SKM-1 treated with dmso at 0.1 percent for 144 hours (cell line): ENCODE measurements around the gene TMPRSS6.
A peak's percentile ranks its signal among the peaks of the same experiment; 100 is the strongest.

Experiments
- DNase-seq: peaks from one replicate; lab custom pipeline; 2025; ENCODE audit not compliant: unreplicated experiment; lab: John Stamatoyannopoulos, UW

The TMPRSS6 gene

DNA sequence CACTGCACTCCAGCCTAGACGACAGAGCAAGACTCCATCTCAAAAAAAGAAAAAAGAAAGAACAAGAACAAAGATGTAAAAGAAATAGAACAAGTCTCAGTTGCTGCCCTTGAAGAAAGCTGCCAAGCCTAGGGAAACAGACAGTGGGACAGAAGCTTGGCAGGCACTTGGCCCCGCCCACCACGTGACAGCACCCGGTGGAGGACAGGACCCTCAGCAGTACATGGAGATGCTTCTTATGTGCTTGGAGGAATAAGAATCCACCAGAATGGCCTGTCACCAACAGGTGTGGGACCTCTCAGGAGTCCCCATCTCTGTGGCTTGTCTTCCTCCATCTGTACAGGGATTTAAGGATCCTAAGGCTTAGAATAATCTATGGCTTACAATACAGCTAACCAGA lies 7.6 kb upstream of the TMPRSS6 start:
- no peak for DNase-seq

DNA sequence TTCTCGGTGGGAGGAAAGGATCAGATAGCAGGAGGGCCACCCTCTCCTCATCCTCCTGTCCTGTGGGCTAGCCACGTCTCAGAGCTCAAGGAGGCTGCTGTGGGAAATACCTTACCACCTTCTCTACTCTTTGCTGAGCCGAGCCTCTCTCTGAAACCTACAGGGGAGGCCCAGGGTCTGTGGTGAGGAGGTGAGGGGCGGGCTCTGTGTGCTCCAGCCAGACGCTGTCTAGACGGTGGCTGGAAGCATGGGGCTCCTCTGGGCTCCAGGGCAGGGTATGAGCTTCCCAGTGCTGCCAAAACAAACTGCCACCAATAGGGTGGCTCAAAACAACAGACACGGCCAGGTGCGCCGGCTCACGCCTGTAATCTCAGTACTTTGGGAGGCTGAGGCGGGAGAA lies 5.5 kb upstream of the TMPRSS6 start:
- no peak for DNase-seq

DNA sequence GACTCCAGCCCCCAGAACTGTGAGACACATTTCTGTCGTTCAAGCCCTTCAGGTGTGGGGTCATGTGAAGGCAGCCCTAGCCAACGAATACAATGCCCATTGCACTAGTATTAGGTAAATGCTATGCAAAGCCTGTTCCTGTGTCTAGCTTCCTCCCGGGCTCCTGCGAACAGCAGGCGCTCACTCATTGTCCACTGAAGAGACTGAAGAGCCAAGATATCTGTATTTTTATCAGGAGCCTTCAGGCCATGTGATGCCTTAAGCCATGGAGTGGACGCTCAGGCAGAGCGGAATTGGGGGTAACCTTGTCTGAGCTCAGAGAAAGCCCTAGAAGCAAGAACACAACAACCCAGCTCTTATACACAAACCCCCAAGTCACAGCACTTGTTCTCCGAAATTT lies 4.2 kb upstream of the TMPRSS6 start:
- DNase-seq, result no peak

DNA sequence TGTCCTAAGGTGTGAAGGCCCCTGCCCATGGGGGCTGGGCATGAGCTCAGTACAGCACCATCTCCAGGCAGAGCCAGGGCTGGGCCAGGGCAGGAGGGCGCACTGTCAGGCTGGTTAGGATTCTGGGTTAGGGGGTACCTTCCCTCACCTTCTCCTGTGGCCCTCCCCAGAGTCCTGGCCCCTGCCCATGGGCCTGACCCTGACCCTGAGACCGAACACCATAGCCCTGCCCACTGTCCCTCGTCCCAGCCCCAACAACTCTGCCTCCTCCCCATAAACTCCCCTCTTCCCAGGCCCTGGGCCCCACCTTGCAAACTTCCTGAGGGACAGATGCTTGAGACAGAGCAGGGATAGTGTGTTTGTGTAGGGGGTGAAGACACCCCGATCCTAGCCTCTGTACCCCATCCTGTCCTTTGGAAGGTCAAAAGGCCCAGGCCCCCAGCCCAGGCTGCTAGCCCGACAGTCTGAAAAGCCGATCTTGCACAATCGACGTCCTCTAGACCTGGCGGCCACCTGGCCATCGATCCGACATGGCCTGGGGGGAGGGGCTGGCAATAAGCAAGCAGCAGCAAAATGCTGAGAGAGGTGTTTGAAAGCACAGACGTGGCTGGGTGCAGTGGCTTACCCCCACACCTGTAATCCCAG lies 2.7 kb upstream of the TMPRSS6 start:
- no peak for DNase-seq

DNA sequence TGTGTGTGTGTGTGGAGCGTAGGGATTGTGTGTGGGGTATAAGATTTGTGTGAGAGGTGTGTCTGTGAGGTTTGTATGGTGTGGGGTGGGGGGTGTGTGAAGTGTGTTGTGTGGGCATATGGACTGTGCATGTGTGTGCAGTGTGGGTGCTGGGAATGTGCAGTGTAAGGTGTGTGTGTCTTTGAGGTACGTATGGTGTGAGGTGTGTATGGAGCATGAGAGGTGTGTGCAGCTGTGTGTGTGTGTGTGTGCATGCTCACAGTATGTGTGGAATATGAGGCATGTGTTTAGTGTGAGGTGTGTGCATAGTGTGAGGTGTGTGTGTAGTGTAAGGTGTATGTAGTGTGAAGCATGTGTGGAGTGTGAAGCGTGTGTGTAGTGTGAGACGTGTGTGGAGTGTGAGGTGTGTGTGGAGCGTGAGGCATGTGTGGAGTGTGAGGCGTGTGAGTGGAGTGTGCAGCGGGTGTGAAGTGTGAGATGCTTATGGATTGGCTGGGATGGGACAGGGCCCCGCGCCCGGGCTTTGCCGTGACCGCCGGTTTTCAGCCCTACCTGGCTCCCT lies 1.7 kb upstream of the TMPRSS6 start:
- DNase-seq, result no peak

DNA sequence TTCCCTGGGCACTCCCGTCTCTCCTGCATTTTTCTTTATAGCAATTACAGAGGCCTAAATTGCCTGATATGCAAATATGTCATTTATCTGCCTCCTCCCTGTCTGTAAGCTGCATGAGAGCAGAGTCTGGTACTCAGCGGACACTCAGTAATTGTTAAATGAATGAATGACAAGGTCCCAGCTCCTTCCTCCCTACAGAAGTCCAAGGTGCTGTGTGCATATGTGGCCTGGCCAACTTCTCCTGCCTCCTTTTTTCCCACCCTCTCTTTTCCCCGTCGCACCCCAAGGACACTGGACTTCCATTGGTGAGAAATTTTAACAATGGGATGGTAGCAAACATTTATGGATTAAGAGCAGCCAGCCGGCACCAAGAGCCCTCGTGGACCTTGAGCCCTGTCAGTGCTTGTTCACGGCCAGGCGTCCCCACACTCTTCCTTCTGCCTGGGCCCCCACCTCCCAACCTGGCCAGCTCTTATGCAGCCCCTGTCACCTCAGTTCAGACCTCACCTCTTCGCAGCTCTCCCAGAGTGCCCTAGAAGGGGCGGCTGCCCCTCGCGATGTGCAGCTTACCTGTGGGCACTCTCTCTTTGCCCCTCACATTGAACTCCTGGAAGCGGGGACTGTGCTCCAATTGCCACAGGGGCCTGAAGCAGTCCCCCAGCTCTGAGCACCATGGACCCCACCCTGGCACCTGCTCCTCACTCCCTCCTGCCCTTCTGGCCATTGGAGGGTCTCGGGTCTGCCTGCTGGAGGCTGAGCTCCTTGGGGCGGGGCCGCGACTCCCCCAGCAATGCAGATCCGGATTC lies 1.5 kb downstream of the TMPRSS6 start:
- DNase-seq, result no peak

DNA sequence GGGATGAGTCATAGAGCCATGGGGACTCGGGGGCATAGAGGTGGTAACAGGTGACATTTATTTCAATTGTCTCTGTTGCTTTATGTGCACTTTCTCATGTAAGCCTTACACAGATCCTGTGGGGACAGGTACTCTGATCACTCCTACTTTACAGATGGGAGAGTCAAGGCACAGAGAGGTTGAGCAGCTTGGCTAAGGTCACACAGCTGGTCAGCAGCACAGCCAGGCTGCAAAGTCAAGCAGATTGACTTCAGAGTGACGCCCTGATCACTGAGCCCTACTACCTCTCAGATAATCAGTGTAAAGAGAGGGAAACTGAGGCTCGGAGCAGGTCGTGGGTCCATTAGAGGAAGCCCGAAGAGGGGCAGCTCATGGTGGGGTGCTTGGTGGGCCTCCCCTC lies 3.5 kb downstream of the TMPRSS6 start:
- DNase-seq, result no peak

DNA sequence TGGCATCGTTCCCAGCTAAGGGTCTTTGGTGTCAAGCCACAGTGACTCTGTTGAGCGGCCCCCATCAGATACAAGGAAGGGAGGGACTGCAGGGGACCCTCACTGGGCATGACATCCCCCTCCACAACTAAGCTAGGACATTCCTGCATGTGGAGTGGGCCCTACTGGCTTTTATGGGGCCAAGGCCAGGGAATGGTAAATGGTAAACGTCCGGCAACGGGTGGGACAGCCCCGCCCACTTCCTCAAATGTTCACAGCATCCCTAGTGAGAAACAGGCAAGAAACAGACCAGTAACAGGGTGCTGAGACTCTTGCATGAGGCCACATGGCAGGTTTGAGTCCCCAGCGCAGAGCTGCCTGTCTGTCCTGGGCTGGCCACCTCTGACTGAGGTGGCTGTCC lies 4.4 kb downstream of the TMPRSS6 start:
- no peak for DNase-seq

DNA sequence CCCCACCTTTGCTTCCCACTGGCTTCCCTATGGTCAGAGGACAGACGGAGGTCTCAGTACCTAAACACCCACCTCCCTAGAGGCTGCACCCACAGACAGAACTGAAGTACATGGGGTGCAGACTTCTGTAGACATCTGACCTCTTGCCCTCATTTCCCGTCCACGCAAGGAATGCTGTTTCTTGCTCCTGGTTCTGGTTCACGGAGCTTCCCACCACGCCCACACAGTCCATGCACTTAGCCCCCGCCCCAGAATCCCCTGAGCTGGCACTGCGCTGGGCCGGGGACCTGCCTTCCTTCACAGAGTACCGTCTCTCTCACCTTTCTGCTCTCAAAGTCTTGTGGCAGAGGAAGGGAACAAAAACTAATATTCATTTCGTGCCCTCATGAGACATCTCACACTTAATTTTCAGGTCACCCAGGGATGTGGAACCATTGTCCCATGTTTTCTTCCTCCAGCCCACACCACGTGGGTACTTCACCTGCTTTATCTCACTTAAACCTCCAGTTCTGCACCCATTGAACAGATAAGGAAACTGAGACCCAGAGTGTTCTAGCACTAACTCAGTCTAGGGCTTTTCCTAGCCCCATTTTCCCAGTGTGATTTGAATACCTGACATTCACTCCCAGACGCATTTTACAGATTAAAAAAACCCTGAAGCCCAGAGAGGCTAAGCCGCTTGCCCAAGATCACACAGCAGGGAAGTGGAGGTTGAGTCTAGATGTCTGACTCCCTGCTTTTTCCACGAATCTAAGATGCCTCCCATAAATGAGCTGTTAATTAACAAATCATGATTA lies 5.7 kb downstream of the TMPRSS6 start:
- DNase-seq, result no peak

DNA sequence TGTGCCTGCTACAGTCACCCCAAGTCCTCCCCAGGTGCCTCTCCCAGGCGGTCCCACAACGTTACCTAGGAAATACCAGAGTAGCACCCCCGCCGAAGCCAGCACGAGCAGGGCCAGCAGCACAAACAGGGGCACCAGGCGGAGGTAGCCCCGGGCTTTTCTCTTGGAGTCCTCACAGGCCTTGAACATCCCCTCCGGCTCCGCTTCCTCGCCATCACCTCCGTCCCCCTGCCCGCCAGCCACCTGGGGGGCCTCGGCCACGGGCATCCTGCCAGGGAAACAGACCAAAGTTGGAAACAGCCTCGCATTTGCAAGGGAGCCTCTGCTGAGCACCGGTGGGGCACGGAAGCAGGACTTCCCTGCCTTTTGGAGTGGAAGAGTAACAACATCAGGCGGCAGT lies 6.4 kb downstream of the TMPRSS6 start:
- no peak for DNase-seq

DNA sequence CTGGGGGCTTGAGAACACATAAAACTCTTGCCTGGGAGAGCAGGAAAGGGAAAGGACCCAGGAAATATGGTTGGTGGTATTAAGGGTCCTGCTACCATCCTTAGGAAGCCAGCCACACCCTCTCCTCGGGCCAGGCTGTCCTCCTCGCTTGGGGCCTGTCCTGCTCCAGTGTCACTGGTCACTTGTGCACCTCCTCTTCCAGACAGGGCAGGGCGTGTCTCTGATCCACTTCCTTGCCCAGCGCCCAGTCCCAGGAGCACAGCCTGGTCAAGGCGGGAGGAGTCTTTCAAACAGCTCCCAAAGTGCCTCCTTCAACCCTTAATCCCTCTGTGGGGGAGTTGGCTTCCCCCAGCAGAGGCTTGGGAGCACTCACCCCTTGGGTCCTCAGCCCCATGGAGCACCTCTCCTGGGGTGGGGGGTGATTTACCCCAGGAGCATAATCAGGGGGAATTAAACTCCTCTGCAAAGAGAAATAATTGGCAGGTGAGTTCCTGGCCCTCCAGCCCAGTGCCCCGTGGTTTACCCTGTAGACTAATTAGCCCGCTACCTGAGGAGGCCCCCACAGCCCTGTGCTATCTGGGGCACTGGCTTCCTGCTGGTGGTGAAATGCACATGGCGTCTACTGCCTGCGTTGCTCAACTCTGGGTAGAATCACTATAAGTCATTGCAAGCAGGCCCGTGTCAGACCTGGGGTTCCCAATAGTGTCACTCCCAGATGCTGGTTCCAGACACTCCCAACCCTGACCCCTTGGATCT lies 8.0 kb downstream of the TMPRSS6 start:
- peak; percentile 17 for DNase-seq

DNA sequence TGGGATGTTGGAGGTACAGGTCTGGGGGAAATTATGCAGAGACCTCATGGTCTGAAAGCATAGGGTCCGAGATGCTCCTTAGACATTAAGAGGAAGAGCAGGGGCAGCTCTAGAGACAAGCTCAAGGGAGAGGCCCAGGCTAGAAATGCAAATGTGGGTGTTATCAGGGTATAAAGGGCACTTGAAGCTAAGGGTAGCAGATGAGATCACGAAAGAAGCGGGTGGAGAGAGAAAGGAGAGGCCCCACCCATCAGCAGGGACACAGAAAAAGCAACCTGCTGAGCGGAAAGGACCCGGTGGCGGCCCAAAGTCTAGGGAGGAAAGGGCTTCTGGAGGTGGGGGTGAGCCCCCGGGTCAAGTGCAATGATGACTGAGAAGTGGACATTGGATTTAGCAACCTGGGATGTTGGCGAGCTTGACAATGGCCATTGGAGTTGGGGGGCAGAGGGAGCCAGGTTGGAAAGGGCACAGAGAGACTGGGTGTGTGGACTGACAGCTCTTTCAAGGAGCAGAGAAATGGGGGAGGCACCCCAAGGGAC lies 8.9 kb downstream of the TMPRSS6 start:
- no peak for DNase-seq

DNA sequence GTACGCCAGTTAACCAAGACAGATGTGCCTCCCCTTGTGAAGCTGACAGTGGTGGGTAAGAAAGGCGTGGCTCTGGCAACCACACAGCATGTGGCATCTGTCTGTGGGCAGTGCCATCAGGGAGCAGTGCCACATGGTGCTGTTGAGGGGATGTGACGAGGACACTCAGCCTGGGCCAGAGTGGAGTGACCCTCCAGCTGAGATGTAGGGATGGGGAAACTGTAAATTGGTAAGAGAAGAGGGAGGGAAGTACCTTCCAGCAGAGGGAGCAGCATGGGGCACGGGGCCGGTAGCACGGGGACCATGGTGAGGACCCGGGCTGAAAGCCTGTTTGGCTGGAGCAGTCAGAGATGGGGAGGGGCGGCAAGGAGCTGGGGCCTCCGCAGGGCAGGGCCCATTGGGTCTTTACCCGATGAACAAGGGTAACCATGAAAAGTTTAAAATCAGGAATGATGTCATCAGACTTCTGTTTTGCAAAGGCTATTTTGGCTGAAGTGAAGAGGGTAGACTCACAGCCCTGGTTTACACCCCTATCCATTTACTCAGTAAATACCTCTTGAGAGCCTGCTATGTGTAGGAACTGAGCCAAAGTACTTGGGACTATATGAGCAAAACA lies 10.4 kb downstream of the TMPRSS6 start:
- DNase-seq, result no peak

DNA sequence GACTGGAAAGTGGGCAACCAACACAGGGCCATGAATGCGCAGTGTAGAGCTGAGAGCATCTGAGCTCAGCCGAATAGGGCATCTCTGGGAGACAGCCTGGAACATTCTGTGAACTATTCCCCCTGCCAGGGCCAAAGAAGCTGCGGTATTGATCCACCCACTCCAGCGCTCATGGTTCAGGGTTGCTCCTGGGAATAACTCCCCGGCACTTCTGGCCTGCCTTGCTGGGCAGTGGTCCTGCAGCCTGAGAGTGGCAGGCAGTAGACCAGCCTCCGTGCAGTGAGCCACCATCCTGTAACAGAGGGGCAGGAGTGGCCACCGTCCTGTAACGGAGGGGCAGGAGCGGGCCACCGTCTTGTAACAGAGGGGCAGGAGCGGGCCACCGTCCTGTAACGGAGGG lies 12.2 kb downstream of the TMPRSS6 start:
- DNase-seq, result no peak

DNA sequence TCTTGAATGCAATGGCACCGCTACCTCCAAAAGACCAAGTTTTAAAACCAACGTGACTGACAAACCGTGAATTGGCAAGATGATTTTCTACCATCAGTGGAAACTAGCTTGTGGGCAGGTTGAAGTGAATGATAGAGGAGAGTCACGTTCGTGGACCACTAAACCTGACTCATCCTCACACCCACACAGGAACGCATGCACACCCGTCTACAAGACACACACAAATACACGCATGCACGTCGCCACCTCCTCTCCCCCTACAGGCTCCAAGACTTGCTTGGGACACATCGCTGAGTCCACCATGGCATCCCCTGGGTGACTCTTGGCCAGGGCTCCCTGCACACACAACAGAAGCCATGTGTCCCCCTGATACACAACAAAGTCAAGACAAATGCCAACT lies 14.4 kb downstream of the TMPRSS6 start:
- DNase-seq, result no peak

DNA sequence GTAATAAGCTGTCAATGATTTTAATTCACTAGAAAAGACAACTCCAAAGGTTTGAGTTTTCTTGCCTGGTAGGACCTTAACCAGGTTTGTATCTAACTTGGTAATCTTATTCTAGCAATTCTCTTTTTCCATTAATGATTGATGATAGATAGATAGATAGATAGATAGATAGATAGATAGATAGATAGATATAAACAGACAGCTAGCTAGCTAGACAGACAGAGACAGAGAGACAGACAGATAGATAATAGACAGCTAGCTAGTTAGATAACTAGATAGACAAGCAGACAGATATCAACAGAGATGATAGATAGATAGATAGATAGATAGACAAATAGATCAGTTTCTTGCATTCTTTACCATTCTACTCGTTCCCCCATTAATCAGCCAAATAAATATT lies 15.3 kb downstream of the TMPRSS6 start:
- DNase-seq, result no peak

DNA sequence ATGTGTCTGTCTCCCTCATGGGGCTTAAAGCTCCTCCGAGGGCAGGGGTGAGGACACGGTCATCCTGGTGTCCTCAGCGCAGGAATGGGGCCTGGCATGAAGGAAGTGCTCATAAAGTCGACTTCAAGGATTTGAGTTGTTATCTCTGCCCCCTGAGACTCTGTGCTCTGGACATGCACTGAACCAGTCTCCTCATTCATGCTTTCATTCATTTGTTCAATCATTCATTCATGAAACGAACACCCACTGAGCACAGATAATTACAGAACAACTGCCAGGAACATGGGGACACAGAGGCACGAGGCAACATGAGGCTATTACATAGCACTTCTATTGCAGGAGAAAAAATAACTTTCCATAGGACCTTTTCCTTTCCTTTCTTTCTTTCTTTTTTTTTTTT lies 16.5 kb downstream of the TMPRSS6 start:
- DNase-seq, result no peak

DNA sequence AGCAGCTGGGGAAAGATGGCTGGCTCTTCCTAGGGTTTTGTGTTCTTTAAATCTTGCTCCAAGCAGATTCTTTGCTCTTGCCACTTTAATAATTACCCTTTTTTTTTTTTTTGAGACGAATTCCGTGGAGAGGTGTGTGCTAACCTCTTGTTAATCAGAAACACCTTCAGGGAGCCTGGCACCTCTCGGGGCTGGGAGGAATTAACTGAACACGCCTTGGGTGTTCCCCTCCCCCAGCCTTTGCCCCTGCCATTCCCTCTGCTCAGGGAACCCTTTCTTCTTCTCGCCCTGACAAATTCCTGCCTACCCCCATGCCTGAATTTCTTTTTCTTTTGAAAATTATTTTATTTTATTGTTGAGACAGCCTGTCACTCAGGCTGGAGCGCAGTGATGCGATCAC lies 17.5 kb downstream of the TMPRSS6 start:
- no peak for DNase-seq

DNA sequence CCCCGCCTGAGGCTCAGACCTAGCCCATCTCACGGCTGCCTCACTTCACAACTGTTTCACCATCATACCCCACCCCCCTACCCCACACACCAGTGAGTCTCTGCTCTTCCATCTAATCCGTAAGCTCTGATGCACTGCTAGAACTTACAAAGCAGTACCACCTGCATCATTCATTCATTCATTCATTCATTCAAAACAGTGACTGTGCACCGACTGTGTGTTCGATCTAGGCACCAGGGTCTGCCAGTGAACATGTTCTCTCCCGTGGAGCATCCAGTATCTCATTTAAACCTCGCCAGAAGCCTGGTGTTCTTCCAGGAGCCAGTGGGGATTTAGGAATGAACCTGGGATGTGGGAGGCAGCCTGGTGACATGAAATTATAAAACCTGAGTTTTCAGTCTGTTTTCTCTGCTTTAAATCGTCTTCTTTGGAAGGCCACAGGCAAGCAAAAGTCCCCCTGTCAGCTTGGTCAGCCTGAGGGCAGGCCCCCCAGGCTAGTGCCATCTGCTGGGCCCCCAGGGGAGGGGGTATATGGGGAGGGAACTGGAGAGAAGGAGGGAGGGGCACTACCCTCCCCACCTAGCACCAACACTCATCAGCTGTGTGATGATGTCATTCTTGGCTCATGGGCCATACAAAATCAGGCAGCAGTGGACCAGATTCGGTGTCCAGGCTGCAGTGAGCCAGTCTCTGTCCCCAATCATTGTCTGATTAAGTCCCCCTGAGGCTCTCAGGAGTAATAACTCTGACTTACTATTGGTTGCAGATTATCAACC lies 18.4 kb downstream of the TMPRSS6 start:
- no peak for DNase-seq

DNA sequence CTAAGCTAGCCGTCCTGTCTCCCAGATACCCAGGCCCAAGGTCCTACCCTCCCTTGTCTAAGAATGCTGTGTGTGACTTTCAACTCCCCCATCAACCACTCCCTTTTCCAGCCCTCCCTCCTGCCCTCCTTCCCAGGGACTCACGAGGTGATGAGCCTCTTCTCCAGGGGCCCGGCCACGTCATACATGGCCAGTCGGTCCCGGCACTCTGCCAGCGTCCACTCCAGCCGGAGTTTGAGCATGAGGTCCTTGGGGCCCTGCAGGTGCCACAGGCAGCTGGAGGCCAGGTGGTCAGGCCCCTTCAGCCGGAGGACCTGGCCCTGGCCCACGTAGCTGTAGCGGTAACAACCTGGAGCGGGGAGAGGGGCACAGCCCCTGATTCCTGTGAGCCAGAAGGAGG lies 20.1 kb downstream of the TMPRSS6 start:
- DNase-seq, result no peak
